ENCODE measurements around the gene SCART1. TPM values are rescaled to one million over a fixed set of nuclear protein-coding genes. Genes with fewer than 3 reads are reported as not detected.
"Not testable (repeated sequence)": the region's sequence is repeated elsewhere in the genome, so short reads cannot be mapped to it uniquely, and the experiment has no call there.

Gene SCART1
- total RNA-seq, 3 donors from 2014 or later = 2.5 to 4.8 (median 3.7) TPM

GRCh38 chr10:133509700-133510099, 56.0 kb downstream of the SCART1 start:
- Histone ChIP-seq H3K4me3 (no peak overlapping the region), H3K4me1 (ENCODE audit: low read depth) (no peaks in the 10 kb centered on the region), H3K36me3 (ENCODE audit: low read depth) (no peaks in the 10 kb centered on the region), H3K9me3 (no peaks in the 10 kb centered on the region)
- intact Hi-C loops (cut with DNase I, micrococcal nuclease) = no loop called here
- DNase-seq = no peak
- no peak for ATAC-seq
- TF ChIP-seq, protein P1, sequence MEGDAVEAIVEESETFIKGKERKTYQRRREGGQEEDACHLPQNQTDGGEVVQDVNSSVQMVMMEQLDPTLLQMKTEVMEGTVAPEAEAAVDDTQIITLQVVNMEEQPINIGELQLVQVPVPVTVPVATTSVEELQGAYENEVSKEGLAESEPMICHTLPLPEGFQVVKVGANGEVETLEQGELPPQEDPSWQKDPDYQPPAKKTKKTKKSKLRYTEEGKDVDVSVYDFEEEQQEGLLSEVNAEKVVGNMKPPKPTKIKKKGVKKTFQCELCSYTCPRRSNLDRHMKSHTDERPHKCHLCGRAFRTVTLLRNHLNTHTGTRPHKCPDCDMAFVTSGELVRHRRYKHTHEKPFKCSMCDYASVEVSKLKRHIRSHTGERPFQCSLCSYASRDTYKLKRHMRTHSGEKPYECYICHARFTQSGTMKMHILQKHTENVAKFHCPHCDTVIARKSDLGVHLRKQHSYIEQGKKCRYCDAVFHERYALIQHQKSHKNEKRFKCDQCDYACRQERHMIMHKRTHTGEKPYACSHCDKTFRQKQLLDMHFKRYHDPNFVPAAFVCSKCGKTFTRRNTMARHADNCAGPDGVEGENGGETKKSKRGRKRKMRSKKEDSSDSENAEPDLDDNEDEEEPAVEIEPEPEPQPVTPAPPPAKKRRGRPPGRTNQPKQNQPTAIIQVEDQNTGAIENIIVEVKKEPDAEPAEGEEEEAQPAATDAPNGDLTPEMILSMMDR (IDR thresholded peaks at IDR 0.05) = no peak

- no peak for DNase-seq
- intact Hi-C loops (cut with DNase I, micrococcal nuclease) = no loop called here
- Histone ChIP-seq H3K36me3 (ENCODE audit: low read depth) (no peaks in the 10 kb centered on the region), H3K4me3 (no peak overlapping the region), H3K4me1 (ENCODE audit: low read depth) (no peaks in the 10 kb centered on the region), H3K9me3 (no peaks in the 10 kb centered on the region)
- TF ChIP-seq, protein P1 (IDR thresholded peaks at IDR 0.05) = no peak
- no peak for ATAC-seq
Measured at GRCh38 chr10:133511408-133511807, 57.7 kb downstream of the SCART1 start.

- Histone ChIP-seq H3K36me3 (ENCODE audit: low read depth) (no peaks in the 10 kb centered on the region), H3K4me1 (ENCODE audit: low read depth) (no peaks in the 10 kb centered on the region), H3K9me3 (no peaks in the 10 kb centered on the region), H3K4me3 (no peak overlapping the region)
- intact Hi-C loops (cut with DNase I, micrococcal nuclease) = no loop called here
- TF ChIP-seq, protein P1 (IDR thresholded peaks at IDR 0.05) = no peak
- ATAC-seq (no peak), DNase-seq (no peak)
Measured at GRCh38 chr10:133511907-133512528, 58.3 kb downstream of the SCART1 start.

- TF ChIP-seq, protein P1 (IDR thresholded peaks at IDR 0.05) = no peak
- no peak overlapping the region for H3K4me3 ChIP-seq
- intact Hi-C loops (cut with DNase I, micrococcal nuclease) = no loop called here
- H3K36me3 ChIP-seq (ENCODE audit: low read depth) = no peaks in the 10 kb centered on the region
- ATAC-seq (no peak), DNase-seq (no peak)
- H3K4me1 ChIP-seq (ENCODE audit: low read depth) = no peaks in the 10 kb centered on the region
- no peaks in the 10 kb centered on the region for H3K9me3 ChIP-seq
Measured at GRCh38 chr10:133515471-133515870, 61.7 kb downstream of the SCART1 start.

- ATAC-seq (no peak), DNase-seq (no peak)
- intact Hi-C loops (cut with DNase I, micrococcal nuclease) = no loop called here
- Histone ChIP-seq H3K36me3 (ENCODE audit: low read depth) (no peaks in the 10 kb centered on the region), H3K9me3 (no peaks in the 10 kb centered on the region), H3K4me3 (no peak overlapping the region), H3K4me1 (ENCODE audit: low read depth) (no peaks in the 10 kb centered on the region)
- TF ChIP-seq, protein P1 (IDR thresholded peaks at IDR 0.05) = no peak
Measured at GRCh38 chr10:133516057-133516456, 62.3 kb downstream of the SCART1 start.

- H3K4me1 ChIP-seq (ENCODE audit: low read depth); intact Hi-C loops (cut with DNase I, micrococcal nuclease); ATAC-seq: not testable (repeated sequence)
Measured at GRCh38 chr10:133518517-133518916, 64.8 kb downstream of the SCART1 start.

More at GRCh38 chr10:133518517-133518916, 64.8 kb downstream of the SCART1 start:
- H3K36me3 ChIP-seq (ENCODE audit: low read depth); H3K9me3 ChIP-seq; H3K4me3 ChIP-seq; DNase-seq: not testable (repeated sequence)

Other genes starting within 250 kb of the SCART1 start
- gene UTF1, start 223.7 kb upstream of the SCART1 start, total RNA-seq = not detected
- gene VENTX, start 216.1 kb upstream of the SCART1 start, total RNA-seq = 1 to 10 TPM in 1 of 3 donors, under 1 TPM in 2; 0.09 to 1.2 (median 0.36) TPM
- gene ADAM8, start 177.1 kb upstream of the SCART1 start, total RNA-seq = 1 to 10 TPM; 4.8 to 7.0 (median 5.2) TPM
- 10 to 100 TPM; 48.1 to 63.4 (median 58.8) TPM for gene TUBGCP2, start 145.1 kb upstream of the SCART1 start, total RNA-seq
- 10 to 100 TPM; 39.1 to 54.0 (median 42.7) TPM for gene ZNF511, start 145.0 kb upstream of the SCART1 start, total RNA-seq
- gene CALY, start 117.0 kb upstream of the SCART1 start, total RNA-seq = 1 to 10 TPM in 2 of 3 donors, not detected in 1; 1.1 to 7.5 TPM
- 100 to 1,000 TPM in 2 of 3 donors, 10 to 100 TPM in 1; 69.0 to 215 (median 106) TPM for gene PRAP1, start 106.6 kb upstream of the SCART1 start, total RNA-seq
- gene FUOM, start 95.9 kb upstream of the SCART1 start, total RNA-seq = 10 to 100 TPM; 13.5 to 22.2 (median 18.8) TPM
- 100 to 1,000 TPM in 2 of 3 donors, 10 to 100 TPM in 1; 97.7 to 180 (median 151) TPM for gene ECHS1, start 80.6 kb upstream of the SCART1 start, total RNA-seq
- 1 to 10 TPM; 7.5 to 9.3 (median 8.3) TPM for gene PAOX, start 74.7 kb upstream of the SCART1 start, total RNA-seq
- 10 to 100 TPM; 43.6 to 52.7 (median 45.6) TPM for gene MTG1, start 59.8 kb upstream of the SCART1 start, total RNA-seq
- gene SPRN, start 29.3 kb upstream of the SCART1 start, total RNA-seq = under 1 TPM in 1 of 3 donors, not detected in 2; 0.25 TPM
- 1 to 10 TPM in 1 of 3 donors, under 1 TPM in 2; 0.70 to 2.5 (median 0.90) TPM for gene CYP2E1, start 73.4 kb downstream of the SCART1 start, total RNA-seq
- gene SYCE1, start 111.6 kb downstream of the SCART1 start, total RNA-seq = under 1 TPM in 2 of 3 donors, not detected in 1; 0.20 to 0.51 TPM
- gene FRG2B, start 172.8 kb downstream of the SCART1 start, total RNA-seq = not detected

Measured in mucosa of descending colon (tissue), 3 donors.